ENCODE results near the gene KAT6B. TPM values are rescaled to one million over a fixed set of nuclear protein-coding genes. Genes with fewer than 3 reads are reported as not detected.
A peak's percentile ranks its signal among the peaks of the same experiment; 100 is the strongest.
"Not testable (repeated sequence)": the region's sequence is repeated elsewhere in the genome, so short reads cannot be mapped to it uniquely, and the experiment has no call there.

KAT6B gene
- polyA plus RNA-seq, 3 donors, result 41.7 to 49.7 (median 47.0) TPM

DNA sequence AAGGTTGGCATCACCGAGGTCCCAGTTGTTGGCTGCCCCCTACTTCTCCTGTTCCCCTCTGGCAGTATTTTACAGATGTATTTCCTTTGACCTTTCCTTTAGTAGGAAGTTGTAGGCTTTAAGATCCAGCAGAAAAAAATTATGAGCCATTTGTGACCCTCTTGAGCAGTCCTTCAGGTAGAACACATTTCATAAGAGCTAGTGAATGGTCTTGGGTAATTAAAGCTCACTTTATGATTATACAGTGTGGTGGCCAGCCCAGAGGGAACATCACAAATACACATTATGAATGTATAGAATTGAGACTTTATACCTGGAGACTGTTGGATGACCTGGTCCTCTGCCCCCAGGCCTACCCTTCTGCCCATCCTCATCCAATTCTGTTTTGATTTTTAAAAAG, 57.0 kb downstream of the KAT6B start:
- DNase-seq, result no peak

DNA sequence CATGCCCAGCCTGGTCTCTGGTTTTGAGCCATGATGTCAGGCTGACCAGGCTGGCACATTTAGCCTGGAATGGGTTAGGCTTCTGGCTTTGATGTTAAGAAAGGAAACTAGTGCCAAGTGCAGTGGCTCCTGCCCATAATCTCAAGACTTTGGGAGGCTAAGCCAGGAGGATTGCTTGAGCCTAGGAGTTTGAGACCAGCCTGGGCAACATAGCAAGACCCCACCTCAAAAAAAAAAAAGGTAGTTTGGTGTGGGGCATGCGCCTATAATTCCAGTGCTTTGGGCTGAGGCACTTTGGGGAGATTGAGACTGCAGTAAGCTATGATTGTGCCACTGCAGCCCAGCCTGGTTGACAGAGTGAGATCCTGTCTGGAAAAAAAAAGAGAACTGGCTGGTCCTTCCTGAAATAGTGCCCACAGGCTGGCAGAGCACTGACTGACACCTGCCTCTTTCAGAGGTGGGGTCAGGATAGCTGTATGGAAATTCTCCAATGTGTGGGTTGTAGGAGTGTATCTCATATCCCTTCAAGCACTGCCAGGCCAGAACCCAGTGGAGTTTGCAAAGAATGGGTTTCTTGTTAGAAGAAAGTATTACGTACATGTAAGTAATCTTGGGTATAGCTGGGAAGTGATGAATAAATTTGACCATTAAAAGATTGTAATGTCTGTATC, 61.3 kb downstream of the KAT6B start:
- DNase-seq, result no peak

DNA sequence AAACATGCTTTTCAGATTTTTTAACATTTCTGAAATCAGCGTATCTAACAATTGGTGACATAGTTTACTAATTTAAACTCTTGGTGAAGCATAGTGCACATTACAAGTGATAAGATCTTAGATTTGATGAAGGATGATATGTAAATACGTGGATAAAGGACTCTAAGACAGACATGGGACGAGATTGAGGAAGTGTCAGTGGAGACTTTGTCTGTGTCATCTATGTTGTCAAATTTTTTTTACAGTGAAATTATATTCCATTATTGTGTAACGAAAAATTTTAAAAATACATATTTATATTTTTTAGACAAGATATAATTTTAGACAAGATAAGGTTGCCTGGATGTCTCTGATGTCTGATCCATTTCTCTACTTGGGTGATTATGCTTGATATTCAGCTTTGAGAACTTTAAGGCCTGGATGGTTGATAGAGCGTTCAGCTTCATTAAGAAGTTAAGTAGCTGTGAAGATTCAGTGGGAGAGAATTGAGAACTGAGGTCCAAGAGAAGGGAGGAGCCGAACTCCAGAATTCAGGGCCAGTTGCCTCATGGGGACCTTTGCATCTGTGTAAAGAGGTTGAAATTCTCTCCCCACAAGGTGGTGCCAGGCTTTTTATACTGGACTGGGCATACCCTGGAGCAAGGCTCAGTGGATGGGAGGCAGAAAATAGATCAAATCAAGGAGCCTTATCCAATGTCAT, 62.7 kb downstream of the KAT6B start:
- DNase-seq, result no peak

DNA sequence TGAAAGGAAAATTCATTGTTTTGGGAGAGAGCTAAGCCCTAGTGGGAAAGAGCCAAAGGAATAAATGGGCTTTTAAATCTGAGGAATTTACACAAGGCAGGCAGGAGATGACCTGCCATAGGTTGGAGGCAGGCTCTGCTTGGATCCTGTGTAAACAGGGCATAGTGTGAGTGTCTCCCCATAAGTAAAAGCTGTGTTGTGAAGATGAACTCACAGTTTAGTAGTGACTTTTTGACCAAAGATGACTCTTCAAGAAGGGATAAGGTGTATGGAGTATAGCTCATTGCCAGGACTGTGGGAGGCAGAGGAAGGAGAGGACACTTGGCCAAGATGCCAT, 63.2 kb downstream of the KAT6B start:
- no peak for DNase-seq

DNA sequence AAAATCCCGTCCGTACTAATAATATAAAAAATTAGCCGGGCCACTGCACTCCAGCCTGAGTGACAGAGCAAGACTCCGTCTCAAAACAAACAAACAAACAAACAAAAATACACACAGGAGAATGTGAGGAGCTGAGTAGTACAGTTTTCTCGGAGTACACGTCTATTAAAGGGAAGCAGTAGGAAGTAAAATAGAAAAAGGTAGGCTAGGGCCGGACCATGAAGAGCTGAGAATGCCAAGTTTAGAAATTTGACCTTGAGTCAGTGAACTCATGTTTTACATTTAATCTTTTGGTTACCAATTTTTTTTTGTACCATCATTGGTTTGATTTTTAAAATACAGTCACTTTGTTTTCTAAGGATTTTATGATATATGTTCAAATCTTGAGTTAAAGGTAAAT, 64.1 kb downstream of the KAT6B start:
- no peak for DNase-seq

DNA sequence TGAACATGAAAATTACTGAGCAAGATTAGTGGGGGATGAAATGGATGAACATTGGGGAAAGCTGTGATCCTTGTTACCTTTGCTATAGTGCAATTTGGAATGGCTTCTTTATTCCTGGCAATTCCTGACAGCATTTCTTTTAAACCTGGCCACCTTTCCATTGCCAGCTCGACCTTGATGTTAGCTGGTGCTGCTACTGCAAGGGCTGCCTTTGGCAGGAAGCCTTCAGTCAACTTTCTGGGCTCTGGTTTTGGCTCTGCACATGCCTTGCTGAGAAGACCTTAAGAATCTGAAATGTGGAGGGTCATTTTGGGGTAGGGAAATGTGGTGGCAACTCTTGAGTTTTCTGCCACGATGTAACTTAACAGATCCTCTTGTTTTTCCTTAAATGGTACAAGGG, 64.7 kb downstream of the KAT6B start:
- DNase-seq, result no peak

DNA sequence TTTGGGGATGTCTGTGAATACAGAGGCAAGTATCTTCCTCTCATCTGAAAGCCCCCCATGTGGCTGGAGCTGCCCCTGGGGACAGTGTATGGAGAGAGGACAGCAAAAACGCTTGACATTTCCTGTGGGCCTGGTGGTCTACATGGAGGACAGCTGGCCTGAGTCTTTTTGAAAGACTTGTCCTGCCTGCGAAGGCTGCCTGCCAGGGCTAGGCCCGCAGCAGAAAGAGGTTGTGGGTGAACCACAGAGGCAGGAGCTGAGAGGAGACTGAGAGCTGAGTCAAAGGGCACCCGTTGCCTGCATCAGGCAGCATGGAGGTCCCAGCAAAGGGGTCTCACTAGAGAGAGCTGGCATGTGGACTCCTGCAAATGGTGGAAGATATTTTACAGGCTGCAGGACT, 66.4 kb downstream of the KAT6B start:
- DNase-seq, result no peak

DNA sequence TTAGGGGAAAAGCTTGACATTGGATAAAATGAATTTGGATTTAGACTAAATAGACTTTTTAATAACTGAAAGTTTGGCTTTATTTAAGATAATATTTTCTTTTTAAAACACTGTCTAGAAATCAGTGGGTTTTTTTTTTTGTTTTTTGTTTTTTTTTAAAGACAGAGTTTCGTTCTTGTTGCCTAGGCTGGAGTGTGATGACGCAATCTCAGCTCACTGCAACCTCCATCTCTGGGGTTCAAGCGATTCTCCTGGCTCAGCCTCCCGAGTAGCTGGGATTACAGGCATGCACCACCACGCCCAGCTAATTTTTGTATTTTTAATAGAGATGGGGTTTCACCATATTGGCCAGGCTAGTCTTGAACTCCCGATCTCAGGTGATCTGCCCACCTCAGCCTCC, 66.9 kb downstream of the KAT6B start:
- not testable (repeated sequence) for DNase-seq

DNA sequence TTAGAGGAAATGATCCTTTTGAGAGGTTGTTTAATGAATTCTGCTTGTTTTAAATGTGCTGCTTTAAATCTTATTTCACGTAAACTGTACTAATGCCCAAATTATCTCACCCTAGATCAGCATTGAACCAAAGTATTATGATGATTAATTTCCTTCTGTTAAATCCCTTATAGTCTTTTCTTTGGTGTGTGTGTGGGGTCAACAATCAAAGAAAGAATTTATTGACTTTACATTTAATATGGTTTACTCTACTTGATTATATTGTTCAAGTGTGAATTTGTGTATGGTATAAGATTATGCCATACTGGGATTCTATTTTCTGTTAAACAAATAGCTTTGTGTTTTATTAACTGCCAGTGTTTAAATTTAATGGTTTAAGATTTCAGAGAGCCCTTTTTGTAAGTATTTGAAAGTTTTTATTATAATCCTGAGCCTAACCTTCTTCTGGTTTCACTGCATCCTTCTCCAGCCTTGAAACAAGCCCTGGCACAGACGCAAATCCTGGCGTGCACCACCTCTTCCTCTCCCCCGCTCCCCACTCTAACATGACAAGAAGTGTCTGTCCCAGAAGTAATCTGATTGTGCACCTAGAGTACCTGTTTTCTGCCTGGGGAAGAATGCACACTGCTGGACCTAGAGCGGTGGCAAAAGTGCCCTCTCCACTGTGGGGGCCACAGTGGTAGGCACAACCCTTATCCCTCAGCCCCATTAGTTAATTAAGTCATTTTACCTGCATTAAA, 70.6 kb downstream of the KAT6B start:
- no peak for DNase-seq

DNA sequence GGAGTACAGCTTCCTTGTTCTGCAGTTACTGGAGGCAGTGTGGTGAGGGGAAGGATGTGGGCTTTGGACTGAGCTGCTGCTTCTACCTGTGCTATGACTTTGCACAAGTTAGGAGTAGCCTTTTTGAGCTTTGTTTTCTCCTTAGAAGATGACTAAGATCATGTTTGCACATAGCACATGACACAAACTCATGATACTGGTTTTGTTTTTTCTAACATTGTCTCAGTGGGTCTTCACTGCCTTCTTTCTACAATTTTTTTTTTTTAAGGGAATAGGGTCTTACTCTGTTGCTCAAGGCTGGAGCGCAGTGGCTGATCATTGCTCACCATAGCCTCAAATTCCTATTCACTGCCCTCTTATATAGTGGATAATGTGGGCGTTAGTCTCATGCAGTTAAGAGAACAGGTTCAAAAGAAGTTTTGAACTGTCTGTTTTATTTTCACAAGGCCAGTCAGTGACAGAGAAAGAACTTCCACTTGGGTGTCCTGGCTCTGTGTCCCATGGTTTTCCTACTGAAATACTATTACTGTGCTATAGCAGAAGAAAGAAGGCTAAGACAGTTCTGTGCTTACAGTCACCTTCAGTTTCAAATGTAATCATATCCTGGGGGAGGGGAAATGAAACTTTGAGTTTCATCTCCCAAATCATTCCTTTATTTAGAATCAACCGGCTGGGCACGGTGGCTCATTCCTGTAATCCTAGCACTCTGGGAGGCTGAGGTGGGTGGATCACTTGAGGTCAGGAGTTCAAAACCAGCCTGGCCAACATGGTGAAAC, 72.0 kb downstream of the KAT6B start:
- DNase-seq, result no peak

DNA sequence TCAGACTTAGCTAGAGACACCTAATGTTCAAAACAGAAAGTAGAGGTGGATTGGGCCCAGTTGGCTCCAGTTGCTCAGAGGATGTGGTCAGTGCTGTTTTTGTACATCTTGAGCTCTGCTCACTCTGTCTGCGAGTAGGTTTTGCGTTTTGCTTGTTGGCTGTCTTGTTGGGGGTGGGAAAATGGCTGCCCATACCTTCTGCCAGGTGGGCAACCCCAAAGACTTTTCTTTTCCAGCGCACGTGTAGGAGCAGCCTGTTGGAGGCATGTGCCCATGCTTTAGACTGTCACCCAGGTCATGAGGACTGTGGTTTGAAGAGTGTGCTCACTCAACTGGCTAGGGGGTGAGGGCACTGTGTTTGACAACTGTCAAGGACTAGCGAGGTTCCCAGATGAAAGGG, 73.9 kb downstream of the KAT6B start:
- DNase-seq, result no peak

DNA sequence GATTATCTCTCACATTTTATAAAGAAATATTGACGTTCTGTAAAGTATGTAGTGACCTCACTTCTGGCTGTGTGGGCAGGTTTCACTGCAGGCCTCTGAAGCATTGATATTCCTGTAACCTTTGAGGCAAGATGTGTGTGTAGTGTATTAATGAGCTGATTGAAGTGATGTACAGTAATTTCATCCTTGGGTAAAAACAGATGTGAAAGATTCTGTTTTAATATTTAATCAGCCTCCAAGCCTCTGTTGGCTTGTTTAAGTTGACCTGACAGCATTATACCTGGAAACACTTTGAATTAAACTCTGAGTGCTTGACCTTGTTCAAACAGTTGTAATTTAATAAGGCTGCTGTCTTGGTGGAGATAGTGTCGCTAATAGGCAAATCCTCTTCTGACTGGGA, 74.9 kb downstream of the KAT6B start:
- DNase-seq, result no peak

DNA sequence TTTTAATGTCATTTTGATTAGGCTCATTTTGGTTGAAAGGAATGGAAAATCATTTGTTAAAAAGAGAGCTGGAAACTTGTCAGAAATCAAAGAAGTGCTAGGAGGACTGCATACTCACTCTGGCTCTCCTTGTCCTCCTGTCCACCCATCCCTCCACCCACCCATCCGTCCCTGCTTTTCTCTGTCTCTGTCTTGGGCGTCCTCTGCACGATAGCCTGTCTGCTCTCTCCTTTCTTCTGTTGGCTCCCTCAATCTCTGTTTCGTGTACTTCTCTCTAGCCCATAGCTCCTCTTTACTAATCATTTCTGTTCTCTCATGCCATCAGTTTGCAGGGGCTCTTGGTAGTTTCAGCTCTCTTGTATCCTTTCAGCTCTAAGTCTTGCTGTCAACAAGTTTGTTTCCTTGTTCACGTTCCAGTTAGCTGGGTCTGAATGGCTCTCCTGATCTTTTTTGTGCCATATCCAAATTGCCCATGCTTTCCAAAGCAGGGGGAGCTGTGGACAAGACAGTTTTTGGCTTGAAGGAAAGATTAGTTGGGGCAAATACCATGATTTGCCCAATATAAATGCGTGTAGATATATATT, 75.6 kb downstream of the KAT6B start:
- DNase-seq, result no peak

DNA sequence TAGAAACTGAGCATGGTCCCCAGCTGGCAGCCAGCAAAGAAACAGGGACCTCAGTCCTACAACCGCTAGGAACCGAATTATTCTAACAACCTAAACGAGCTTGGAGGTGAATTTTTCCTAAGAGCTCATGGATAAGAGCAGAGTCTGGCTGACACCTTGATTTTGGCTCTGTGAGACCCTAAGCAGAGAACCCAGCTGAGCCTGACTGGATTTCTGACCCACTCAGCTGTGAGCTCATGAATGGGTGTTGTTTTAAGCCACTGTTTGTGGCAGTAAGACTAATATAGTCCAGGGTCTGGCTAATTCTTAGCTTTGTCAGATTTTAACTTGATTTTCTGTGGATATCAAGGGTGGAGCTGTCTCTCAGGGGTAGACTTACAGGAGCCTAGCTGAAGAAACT, 77.1 kb downstream of the KAT6B start:
- DNase-seq, result no peak

DNA sequence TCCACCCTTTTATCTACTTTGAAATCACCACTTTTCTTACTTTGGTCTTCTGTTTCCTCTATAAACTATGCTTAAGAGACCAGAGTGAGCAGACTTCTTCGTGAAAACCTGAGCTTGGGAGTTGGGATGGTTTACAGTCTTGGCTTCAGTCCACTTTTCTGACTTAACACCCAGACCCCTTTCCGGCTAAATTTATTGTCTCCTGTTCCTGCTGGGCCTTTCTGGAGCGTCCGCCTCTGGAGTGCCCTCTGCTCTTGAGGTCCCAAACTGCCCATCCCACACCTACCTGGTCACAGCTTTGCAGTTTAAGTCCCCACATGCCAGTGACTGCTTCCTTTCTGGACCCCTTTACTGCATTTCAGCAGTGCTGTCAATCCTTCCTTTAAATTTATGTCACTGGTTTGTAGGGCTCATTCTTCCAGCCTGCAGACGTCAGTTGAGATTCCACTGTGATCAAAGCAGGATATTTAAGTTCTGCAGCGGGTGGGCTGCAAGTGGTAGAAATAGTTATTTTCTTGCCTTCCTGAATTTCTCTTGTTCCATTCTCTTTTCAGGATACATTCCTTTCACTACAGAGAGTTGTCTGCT, 80.3 kb downstream of the KAT6B start:
- DNase-seq, result peak; percentile 52

DNA sequence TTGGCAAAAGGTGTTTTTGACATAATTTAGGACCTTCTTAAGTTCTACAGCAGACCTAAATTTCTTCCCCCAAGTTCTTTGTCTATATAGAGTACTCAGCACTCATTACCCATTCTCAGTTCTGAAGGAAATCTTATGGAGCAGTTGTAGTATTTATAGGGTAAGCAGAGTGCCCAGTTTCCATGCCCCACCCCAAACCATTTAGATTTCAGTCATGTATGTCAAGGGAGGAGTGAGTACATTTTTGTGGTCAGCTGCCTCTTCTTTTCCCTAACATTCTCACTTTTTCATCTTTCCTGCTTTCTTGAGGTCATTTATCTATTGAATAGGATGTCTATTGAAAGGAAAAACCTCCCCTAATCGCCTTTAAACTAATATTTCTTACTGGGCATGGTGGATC, 83.3 kb downstream of the KAT6B start:
- no peak for DNase-seq

DNA sequence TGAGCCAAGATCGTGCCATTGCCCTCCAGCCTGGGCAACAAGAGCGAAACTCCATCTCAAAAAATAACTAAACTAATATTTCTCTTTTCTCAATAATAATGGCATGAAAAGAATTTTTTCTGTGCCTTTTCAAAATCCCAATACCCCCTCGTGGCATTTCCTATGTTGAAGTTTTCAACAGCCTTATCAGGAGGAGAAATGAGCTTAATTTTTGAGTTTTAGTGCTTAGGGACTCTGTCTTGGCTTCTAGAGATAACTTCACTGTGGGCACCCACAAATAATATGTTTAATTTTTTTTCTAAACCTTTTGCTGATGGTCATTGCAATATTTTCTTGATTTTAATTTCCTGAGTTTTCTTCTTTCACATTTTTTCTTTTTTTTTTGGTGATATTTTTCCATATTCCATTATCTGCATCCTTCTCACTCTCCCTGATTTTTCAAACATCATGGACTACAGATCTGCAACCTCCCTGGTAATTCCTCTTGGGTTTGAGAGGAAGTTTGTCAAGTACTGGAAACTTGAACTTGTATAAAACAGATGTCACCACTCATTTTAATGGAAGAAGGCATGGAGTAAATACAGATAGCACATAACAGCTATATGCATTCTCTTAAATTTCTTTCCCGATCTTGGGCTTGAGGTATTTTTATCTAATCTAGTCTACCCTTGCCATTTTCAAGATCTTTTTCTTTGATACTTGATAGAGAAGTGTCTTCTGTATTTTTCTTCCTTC, 84.0 kb downstream of the KAT6B start:
- DNase-seq, result no peak

DNA sequence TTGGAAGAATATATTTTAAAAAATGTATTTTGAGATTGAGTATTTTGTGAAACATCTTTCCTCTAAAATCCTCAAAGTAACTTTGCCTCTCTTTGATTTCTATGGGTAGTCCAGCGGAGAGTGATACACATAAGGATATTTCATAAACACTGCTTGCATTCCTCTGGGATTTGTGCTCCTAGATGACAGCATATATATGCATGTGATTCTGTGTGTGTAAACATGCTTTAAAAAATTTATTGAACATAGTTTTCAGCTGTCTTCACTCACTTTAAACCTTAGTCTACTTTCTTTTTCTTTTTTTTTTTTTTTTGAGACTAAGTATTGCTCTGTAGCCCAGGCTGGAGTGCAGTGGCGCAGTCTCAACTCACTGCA, 84.6 kb downstream of the KAT6B start:
- no peak for DNase-seq

DNA sequence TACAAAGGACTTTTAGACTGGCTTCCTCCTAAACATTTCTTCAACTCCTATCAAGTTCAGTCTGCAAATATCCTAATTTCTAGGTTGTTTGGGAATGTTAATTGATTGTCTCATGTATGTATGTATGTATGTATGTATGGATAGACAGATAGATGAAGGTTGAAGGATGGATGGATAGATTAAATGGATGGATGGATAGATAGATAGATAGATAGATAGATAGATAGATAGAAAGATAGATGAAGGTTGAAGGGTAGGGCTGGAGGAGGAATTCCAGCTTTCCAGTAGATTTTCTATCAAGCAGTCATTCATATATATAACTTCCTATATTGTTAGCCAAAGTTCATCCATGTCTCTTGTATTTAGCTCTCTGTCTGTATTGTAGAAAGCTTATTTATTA, 85.8 kb downstream of the KAT6B start:
- no peak for DNase-seq

DNA sequence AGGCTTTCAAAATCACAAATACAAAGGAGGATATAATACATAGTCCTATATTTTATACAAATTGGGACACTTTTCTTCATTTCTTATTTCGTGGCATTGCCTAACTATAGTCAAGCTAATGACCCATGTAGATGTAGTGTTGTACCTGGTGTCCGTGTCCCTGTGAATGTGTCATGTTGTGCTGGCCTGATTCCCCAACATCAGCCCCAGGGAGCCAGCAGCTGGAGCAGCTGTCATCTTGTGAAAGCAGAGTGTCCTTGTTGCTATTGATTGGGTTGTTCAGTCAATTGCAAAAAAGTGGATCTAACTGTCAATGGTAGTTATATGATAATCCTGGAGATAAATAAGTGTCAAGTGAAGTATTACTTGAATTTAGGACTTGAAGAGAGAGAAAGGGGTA, 86.3 kb downstream of the KAT6B start:
- DNase-seq, result no peak

DNA sequence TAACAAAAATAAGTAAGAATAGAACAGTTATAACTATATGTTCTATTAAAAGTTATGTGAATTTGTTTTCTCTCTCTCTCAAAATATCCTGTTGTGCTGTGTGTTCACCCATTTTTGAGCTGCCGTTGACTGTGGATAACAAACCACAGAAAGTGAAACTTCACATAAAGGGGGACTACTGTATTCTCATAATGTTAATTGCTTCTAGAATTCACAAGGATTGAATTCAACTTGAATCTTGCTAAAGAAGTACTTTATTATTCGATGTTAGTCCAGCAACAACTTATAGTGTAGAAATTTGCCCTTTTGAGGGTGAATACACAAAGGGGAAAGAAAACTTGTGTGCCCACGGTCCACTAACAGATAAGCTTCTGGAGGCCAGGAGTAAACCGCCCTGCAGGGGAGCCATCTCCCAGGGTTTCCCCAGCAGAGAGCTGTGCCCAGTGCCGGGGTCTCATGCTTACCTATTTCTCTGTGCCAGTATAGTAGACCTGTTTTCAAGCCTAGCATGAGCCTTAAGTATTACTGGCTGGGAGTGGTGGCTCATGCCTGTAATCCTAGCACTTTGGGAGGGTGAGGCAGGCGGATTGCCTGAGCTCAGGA, 87.1 kb downstream of the KAT6B start:
- DNase-seq, result no peak
